Inferior parietal cortex (tissue), 1 donor: ENCODE data around the gene DENND5A.
"Not testable (repeated sequence)": the region's sequence is repeated elsewhere in the genome, so short reads cannot be mapped to it uniquely, and the experiment has no call there.

ENCODE experiments used
- DNase-seq: peaks from one replicate; pipeline ENCODE4 v3.0.0-alpha.2; 2016; ENCODE audit errors: extremely low spot score

DENND5A gene

DNA sequence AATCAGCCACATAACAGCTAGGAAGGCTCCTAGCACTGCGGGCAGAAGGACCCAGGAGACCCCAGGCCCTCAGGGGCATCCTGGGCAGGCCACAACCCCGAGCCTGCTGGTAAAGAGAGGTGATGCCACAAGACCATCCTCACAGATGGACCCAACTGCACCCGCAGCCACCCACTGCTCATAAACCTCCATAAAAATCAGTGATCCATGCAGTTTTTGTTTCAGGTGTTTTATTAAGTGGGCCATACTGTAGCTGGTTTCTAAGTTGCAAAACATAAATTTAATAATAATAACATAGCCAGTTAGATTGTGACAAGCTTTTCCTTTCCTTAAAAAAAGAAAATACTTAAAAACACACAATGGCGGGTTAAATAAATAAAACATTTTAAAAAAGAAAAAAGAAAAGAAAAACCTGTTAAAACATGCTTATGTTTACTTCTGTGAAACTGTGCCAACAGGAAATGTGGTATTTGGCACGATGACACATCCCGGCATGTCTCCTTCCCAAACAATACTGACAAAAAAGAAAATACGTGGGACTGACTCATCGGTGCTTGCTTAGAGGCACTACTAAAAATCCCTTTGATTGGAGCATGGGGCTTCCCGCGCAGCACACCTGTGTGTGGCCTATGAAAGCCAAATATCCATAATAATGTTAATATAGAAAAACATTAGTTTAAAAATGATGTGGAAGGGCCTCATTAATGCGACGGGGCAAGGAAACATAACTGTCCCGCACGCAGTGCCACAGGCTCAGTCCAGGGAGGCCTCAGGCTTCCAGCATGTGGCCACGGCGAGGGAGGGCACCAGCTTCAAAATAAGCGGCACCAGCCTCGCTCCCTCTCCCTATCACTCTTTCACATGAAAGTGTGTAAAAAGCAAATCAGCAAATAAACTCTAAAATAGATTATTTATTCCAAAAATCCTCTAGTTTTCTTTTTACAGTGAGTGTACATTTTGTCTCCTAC is 126.3 kb downstream of the DENND5A start:
- DNase-seq = no peak

DNA sequence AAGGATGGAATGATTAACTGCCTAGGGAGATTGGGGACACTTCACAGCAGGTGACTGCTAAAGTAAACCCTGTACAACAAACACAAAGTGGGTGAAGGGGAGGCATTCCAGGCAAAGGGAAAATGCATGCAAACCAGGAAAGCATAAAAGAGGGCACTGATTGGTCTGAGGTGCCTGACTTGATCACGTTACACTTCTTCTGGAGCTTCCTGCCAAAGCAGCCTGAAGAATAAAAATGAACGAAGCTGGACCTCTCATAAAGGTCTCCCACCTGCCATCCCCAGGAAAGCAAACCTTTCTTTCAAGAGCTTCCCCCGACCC is 127.1 kb downstream of the DENND5A start:
- DNase-seq = no peak

DNA sequence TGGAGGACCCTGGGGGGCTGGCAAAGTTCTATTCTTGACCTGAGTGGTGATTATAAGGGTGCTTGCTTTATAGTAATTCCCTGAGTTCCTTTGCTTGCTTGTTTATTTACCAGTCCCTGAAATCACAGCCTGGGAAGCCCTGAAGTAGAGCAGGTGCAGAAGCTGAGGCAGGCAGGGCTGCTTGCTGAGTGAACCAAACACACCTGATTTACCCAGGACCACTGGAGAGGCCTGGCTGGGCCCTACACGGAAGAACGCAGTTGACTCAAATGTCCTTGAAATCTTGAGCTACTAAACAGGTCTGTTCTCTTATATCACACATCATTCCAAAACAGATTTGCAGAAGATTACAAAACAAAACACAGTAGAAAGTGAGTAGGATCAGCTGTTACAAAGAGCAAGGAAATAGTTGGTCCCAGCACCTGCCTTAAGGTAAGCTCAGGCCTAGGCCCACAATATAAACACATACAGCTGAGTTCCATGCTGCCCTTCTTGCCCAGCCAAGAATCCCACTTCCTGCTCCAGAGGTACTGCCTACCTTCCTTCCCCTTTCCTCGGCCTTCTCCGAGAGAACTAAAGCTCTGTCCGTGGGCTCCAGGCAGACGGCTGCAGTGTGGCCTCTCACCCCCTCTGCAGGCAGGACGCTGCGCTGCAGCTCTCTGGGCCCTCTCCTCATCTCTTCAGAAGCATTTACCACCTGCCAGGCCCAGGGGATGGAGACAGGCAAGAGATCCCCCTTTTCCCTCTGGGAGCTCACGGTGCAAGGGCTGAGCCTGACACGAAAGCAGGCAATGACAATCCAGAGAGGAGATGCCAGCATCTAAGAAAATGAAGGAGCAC is 127.6 kb downstream of the DENND5A start:
- DNase-seq = peak; percentile 83

DNA sequence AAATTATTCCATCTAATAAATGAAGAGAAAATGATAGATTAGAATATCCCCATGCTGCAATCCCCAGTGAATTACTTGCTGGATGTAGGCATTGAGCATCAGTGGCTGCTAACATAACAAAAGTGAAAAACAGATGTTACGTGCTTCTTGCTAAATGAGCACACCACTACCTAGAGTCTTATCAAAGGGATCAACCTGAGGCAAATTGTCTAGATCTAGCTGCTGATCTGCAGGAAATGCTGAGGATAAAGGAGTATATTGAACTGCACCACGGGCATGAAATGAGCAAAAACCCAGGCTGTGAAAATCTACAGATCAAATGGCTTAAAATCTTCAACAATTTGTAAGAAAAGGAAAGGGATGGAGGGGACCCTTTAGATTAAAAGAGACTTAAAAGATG is 128.4 kb downstream of the DENND5A start:
- no peak for DNase-seq

DNA sequence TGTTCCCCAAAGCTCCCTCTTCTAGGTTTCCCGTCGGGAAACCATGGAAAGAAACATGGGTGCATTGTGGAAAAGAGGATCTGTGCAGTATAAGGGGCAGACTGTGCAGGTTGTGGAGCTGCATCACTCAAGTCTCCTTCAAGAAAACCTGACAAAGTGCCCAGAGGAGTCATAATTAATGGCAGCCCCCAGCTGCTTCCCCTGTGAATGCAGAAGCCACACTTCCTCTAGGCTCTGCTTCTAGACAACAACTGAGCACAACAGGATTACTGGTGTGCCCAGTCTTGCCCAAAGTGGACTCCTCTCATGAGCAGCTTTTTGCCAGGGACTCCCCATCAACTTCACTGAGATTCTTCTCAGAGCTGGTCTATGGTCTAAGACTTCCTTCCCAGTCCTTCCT is 131.2 kb downstream of the DENND5A start:
- no peak for DNase-seq

DNA sequence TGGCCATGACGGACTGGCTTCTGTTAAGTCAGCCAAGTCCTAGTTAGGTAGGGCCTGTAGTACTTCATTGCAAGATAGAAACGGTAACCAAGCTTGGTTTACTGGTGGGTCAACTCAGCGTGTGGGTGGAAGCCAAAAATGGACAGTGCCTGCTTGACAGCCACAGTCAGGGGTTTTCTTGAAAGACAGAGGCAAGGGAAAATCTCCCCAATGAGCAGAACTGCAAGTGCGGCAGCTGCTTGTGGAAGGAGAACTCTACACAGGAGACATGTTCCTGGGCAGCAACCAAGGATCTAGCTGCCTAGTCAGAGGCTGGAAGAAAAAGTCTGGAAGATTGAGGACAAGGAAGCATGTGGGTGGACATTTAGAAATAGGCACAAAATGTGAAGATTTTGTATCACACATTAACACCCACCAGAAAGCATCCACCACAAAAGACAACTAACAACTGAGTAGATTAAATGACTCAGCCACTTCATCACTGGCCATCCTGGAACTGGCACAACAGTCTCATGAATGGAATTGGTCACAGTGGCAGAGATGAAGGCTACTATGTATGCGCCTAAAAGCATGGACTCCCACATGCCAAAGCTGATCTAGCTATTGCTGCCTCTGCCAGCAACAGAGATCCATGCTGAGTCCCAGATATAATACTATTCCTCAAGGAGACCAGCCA is 132.8 kb downstream of the DENND5A start:
- DNase-seq = peak; percentile 65

DNA sequence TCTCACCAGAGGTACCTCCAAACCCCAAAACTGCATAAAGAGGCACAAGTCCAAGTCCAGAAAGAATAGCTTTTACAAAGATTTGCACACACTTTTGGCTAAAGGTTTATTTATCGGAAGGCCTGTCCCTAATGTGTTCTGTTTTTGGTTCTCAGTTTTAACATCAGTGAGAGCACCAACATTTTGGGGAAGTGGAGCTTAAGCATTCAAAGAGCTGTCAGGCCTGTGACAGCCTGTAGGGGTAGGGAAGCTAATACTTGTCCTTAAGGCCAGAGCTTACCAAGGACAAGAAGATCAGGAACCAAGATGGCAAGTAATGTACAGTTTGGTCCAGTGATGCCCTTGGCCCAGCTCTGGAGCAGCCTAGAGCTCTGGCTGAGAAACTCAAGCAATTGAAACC is 134.9 kb downstream of the DENND5A start:
- DNase-seq = no peak

DNA sequence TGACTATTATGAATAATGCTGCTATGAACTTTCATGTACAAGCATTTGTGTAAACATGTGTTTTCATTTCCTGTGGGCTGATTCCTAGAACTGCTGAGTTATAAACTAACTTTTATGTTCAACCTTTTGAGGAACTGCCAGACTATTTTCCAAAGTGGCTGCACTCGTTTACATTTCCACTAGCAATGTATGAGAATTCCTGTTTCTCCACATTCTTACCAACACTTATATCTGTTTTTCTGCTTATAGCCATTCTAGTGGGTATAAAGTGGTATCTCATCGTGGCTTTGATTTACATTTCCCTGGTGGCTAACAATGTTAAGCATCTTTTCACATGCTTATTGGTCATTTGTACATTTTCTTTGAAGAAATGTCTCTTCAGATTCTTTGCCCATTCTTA is 138.5 kb downstream of the DENND5A start:
- no peak for DNase-seq

DNA sequence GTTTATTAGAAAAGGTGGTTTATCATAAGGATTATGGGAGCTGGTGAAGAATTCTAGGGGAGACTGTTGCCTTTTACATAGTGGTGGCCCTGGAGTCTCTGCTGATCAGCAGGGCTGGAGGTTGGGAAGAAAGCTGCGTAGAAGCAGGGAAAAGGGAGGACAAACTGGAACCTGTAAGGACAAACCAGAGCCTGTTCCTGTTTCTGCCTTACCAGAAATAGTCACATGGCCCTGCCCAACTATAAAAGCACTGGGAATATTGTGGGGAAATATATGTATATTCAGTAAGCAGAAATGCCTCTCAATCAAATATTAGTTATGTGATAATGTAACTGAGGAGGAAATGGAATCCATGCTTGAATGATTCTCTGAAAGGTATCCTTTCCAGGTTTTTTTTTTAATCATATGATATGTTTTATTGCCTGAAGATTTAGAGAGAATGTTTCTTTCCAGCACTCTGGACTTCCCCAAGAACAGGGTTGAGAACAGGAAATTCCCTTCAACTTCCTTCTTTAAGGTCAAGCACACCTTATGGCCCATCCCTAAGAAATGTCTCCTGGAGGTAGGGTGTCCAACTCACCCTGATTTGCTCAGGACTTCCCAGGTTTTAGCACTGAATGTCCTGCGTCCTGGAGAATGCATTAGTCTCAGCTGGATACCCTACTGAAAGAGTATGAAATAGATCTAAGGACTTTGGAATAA is 139.8 kb downstream of the DENND5A start:
- no peak for DNase-seq

DNA sequence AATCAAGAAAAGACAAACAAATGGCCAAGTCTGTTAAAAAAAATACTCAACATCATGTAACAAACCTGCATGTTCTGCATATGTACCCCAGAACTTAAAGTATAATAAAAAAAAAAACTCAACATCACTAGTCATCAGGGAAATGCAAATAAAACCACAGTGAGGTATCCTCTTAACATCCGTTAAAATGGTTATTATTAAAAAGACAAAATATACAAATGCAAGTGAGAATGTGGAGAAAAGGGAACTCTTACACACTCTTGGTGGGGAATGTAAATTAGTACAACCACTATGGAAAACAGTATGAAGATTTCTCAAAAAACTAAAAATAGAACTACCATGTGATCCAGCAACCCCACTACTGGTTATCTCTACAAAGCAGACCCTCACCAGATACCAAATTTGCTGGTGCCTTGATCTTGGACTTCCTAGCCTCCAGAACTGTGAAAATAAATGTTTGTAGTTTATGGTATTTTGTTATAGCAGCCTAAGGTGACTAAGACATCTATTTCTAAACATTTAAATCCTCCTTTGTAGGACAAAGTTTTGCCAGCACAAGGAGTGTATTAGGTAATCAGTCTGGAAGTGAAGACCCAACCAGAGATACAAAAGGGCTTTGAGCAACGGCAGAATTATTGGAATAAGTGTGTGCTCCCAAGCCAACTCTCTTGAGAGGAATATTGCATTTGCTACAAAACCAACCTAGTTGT is 141.4 kb downstream of the DENND5A start:
- DNase-seq = no peak

DNA sequence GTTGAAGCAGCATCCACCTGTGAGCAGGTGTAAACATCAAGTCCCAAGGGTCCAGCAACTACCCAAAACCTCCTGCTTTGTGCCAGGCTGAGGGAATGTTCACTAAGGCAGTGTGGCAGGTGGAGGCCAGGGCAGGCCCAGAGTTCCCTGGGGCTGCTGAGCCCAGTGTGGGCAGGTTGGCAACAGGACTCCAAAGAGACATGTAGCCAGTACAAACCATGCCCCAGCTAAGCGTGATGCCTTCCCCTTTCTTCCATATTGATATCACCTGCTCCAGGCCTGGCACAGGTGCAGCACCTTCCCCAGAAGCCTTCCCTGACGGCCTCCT is 143.7 kb downstream of the DENND5A start:
- DNase-seq = no peak

DNA sequence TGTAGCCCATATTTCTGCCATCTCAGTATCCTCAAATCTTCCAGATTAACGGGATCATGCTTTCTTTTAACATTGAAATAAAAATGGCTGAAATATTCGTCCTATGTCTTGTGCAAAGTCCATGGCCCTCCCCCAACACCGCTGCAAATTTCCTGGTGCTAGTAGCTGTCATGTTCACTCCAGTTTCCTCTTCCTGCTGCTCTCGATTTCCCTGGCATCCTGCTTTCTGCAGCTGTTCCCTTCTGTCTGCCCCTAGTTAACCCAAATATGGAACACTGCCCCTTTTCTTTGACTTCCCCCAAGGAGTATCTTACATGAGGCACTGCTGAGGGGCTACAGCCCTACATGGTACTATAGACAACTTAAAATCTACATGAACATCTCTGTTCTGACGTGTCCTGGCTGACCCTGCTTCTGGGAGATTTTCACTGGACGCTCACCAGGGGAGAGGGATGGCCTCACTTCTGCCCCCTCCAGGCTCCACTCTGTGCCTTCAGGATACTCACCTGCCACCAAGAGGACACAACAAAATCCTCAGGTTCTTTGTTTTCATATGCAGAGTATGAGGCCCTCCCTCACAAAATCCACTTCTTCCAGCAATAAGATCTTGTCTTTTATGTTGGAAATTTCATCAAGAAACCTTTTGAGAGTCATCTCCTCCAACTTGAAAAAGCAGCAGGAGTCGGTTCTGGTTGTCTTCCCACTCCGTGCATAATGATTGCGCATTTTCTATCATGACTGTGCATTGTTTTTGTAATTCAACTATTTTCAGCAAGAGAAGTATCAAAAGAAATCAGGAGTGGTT is 144.3 kb downstream of the DENND5A start:
- DNase-seq = no peak

DNA sequence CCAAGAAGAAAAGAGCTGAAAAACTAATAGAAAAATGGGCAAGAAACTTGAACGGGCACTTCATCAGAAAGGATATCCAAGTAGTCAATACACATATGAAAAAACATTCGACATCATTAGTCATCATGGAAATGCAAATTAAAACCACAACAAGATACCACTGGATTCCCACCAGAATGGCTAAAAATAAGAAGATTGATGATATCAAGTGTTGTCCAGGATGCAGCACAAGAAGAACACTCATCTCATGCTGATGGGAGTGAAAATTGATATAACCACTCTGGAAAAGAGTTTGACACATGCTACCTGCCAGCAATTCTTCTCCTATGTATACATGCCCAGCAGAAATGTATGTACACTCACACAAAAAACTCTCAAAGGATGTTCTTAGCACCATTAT is 146.9 kb downstream of the DENND5A start:
- DNase-seq = no peak

DNA sequence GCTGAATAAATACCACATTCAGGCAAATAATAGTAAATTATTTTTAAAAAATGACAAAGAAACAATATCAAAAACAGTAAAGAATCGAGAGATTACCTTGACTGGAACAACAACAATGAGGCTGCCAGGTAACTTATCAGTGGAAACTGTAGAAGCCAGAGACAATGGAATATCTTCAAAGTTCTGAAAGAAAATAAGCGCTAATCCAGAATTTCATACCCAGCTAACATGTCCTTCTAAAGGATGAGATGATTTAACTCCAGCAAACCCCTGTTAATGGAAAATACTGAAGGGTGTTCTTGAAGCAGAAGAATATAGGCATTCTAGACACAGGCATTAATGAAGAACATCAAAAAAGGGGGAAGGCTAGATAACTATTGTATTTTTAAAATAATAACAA is 153.1 kb downstream of the DENND5A start:
- no peak for DNase-seq

DNA sequence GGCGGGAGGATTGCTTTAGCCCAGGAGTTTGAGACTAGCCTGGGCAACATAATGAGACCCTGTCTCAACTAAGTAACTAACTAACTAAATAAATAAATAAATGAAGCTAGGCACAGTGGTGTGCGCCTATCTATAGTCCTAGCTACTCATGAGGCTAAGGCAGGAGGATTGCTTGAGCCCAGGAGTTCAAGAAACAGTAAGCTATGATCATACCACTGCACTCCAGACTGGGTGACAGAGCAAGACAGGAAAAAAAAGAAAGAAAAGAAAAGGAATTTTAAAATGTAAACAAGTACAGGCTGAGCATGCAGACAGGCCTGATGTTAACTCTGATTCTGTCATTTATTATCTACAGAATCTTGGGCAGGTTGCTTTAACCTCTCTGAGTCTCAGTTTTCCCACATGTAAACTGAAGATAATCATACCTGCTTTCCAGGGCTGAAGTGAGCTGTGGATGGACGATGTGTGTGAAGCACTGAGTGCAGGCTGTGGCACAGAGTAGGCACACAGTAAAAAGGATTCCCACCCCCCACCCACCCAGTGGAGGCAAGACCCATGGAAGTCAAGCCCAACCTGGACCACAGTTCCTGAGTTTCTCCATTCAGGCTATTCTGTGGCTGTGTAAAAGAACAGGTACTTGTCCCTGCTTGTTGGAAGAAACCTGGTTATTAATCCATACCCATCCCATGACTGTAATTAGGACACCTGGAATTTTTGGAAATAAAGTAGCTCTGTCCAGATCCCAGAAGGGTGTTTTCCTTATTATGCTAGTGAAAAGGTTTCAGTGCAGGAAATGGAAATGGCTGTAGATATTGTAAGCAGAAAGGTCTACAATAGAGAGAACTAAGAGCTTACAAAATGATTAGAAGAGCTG is 155.1 kb downstream of the DENND5A start:
- DNase-seq = no peak

DNA sequence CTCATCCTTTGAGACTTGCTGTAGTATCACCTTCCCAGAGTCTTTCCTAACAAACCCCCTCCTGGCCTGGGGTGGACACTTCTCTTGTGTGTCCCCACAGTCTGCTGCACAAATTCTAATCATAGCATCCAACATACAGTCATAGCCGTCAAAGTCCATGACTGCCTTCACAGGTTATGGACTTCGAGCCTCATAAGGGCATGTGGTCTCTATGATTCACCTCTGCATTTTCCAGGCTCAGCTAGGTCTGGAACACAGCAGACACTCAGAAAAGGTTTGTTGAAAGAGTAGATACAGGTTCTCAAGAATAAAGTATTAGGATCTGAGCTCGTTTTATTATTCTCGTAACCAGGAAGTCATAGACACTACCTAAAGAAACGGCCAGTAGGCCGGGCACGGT is 160.6 kb downstream of the DENND5A start:
- DNase-seq = no peak

DNA sequence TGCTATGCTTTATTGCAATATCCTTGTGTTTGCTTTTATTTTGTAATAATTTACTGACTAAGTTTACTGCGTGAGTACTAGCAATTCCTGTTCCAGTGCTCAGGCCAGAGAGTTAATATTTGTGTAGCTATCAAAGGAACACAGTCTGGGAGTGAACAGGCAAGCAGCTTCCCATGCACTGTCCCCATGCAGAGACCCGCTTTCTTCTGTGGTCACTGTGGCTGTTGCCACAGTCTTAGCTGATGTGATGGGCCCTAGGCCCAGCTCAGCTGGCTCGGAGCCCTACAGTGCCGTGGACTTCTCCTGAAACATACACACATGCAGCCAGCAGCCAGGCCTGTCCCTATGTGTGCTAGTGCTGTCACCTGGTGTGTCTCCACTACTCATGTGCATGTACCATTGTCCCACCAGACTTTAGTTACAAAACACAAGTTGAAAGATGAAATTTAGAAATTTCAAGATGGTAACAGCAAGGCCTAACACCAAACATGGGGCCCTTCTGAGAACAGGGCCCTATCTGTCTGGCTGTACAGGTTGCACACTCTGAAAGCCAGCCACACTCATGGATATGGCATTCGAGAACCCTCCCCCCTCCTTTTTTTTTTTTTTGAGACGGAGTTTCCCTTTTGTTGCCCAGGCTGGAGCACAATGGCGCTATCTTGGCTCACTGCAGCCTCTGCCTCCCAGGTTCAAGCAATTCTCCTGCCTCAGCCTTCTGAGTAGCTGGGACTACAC is 161.4 kb downstream of the DENND5A start:
- DNase-seq = no peak

DNA sequence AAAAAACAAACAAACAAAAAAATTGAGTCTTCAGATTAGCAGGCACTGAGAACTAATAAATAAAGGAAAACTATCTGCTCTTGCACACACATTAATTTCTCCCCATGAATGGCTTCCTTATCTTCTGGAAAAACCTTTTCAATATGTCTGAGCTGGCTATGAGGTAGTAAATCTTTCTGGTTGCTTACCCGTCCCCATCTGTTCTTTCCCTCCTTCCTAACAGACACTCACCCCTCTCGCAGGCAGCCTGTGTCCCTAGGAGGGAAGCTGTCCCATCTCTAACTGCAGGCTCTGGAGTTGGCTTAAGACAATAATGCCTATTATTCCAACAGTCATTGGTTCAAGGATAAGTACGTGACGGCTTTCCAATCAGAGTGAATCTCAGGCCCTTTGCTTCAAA is 165.5 kb downstream of the DENND5A start:
- no peak for DNase-seq

DNA sequence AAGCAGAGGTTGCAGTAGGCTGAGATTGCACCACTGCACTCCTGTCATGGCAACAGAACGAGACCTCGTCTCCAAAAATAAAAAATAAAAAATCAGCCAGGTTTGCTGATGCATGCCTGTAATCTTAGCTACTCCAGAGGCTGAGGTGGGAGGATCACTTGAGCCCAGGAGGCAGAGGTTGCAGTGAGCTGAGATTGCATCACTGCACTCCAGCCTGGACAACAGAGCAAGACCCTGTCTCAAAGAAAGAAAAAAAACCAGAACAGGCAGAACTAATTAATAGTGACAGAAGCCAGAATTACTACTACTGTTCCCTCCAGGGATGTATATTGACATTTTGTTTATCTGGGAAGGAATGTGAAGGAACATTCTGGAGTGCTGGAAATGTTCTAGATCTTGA is 166.7 kb downstream of the DENND5A start:
- DNase-seq = not testable (repeated sequence)
